K562 (cell line): ENCODE results near the gene INSR. TPM values are rescaled to one million over a fixed set of nuclear protein-coding genes. Genes with fewer than 3 reads are reported as not detected.

ENCODE experiments used
- ATAC-seq: fragments of 200-7000 bp; cut with Tn5 transposase; 3 replicates; pipeline ENCODE4 v1.9.1; 2020; ENCODE audit warnings: moderate library complexity
- BruUV-seq: library from RNA; stranded (reverse); fragments of 400-500 nt; replicated peaks from 2 replicates; lab custom pipeline; 2021; lab: Mats Ljungman, UMichigan
- CTCF ChIA-PET: fragments of 300-600 bp; formaldehyde crosslinking; extraction: SDS; loops from one replicate; lab custom pipeline; 2021; ENCODE audit warnings: low intra/inter-chr PET ratio; lab: Yijun Ruan, JAX
- POLR2A ChIA-PET: fragments of 300-600, 350-650 bp; sonication (Branson Sonifier 250); formaldehyde crosslinking; extraction: SDS; loops from one replicate; lab custom pipeline; 2021; ENCODE audit warnings: antibody characterized with exemption, inconsistent platforms; lab: Yijun Ruan, JAX
- DNase-seq, 4 experiments: peaks; one replicate each; pipeline versions ENCODE4 v3.0.0 to v3.0.0-alpha.2; 2011 to 2018; ENCODE audit warnings: low spot score in 3 of 4, mixed read lengths in 3 of 4; ENCODE audit errors: extremely low read depth in 1 of 4
- FAIRE-seq: peaks from 2 replicates; lab custom pipeline; 2011; peaks lifted over from hg19 to GRCh38; lab: Jason Lieb, UNC
- H2AFZ ChIP-seq: 2 replicates; pipeline ENCODE4 v1.6.0; 2011; ENCODE audit warnings: low read depth, low read length, control low read depth, inconsistent platforms
- H3K27ac ChIP-seq: fragments of 200-600 bp; 3 replicates; pipeline ENCODE4 v1.8.0; 2011; ENCODE audit warnings: low read depth, mild to moderate bottlenecking, control low read depth, inconsistent platforms, low read length, moderate library complexity, mixed read lengths; ENCODE audit errors: extremely low read depth
- H3K27me3 ChIP-seq, 2 experiments: fragments of 300-600 bp in 1 of 2; 2 replicates in 1 of 2; 3 replicates in 1 of 2; pipeline versions ENCODE4 v1.6.0 to v1.8.0; 2011; ENCODE audit warnings: inconsistent platforms in 2 of 2, low read length in 2 of 2, mild to moderate bottlenecking in 1 of 2, mixed read lengths in 1 of 2, moderate library complexity in 1 of 2; ENCODE audit not compliant: control insufficient read depth in 2 of 2, insufficient read depth in 2 of 2
- H3K36me3 ChIP-seq: fragments of 300-600 bp; 3 replicates; pipeline ENCODE4 v1.8.0; 2011; ENCODE audit warnings: mild to moderate bottlenecking, low read length, inconsistent platforms; ENCODE audit not compliant: control insufficient read depth, insufficient read depth
- H3K4me1 ChIP-seq, 2 experiments: fragments of 200-600 bp in 1 of 2; replicated peaks in 1 of 2; 2 replicates in 1 of 2; 3 replicates in 1 of 2; pipeline versions ENCODE4 v1.5.1 to v1.8.0; 2011; ENCODE audit warnings: inconsistent platforms in 2 of 2, low read length in 2 of 2, mild to moderate bottlenecking in 1 of 2, mixed read lengths in 1 of 2, moderate library complexity in 1 of 2; ENCODE audit not compliant: control insufficient read depth in 2 of 2, insufficient read depth in 2 of 2
- H3K4me2 ChIP-seq: 2 replicates; pipeline ENCODE4 v1.6.1; 2011; ENCODE audit warnings: low read length, control low read depth, inconsistent platforms, mixed read lengths; ENCODE audit not compliant: insufficient read depth
- H3K4me3 ChIP-seq: fragments of 200-600 bp; sonication (generic), shearing (Covaris generic); 2 replicates; pipeline ENCODE4 v1.5.1; 2016; ENCODE audit warnings: control low read depth, inconsistent platforms
- H3K79me2 ChIP-seq: fragments of 200-600 bp; 3 replicates; pipeline ENCODE4 v1.8.0; 2011; ENCODE audit warnings: low read length, inconsistent platforms; ENCODE audit not compliant: control insufficient read depth, insufficient read depth
- H3K9ac ChIP-seq, 2 experiments: 2 replicates each; pipeline versions ENCODE4 v1.6.0 to v1.6.1; 2011; ENCODE audit warnings: low read depth in 2 of 2, low read length in 2 of 2, control low read depth in 1 of 2, inconsistent platforms in 1 of 2, mild to moderate bottlenecking in 1 of 2, mixed read lengths in 1 of 2; ENCODE audit not compliant: insufficient read depth in 1 of 2
- H3K9me1 ChIP-seq: one replicate; pipeline ENCODE4 v1.6.0; 2011; ENCODE audit warnings: inconsistent platforms, mild to moderate bottlenecking, low read length, moderate library complexity; ENCODE audit not compliant: control insufficient read depth, insufficient read depth
- H3K9me3 ChIP-seq: replicated peaks from 2 replicates; pipeline ENCODE4 v1.5.1; 2011; ENCODE audit warnings: low read depth, low read length, inconsistent platforms; ENCODE audit not compliant: control insufficient read depth, insufficient read depth
- H4K20me1 ChIP-seq: replicated peaks from 2 replicates; pipeline ENCODE4 v1.6.1; 2011; ENCODE audit warnings: low read length, inconsistent platforms, mixed read lengths; ENCODE audit not compliant: control insufficient read depth, insufficient read depth
- ARID2 ChIP-seq: fragments of 450-650 bp; IDR thresholded peaks from 2 replicates; pipeline ENCODE4 v1.6.1; 2017; ENCODE audit warnings: antibody characterized with exemption, mild to moderate bottlenecking
- DNMT1 ChIP-seq: fragments of 450-650 bp; IDR thresholded peaks from 2 replicates; pipeline ENCODE4 v1.6.1; 2016; ENCODE audit warnings: antibody characterized with exemption, mild to moderate bottlenecking
- EHMT2 ChIP-seq: fragments of 450-650 bp; IDR thresholded peaks from 2 replicates; pipeline ENCODE4 v1.6.1; 2018; ENCODE audit warnings: antibody characterized with exemption
- FOXP1 ChIP-seq: sonication (generic); formaldehyde crosslinking; IDR thresholded peaks from 2 replicates; pipeline ENCODE4 v1.8.0; 2022; ENCODE audit warnings: mild to moderate bottlenecking, missing genetic modification reagents
- HDAC3 ChIP-seq: fragments of 450-650 bp; IDR thresholded peaks from 2 replicates; pipeline ENCODE4 v1.6.1; 2018; ENCODE audit warnings: borderline replicate concordance, mild to moderate bottlenecking, moderate library complexity; ENCODE audit not compliant: partially characterized antibody
- MBD1 ChIP-seq: fragments of 250-450 bp; sonication (Bioruptor Pico); IDR thresholded peaks from 2 replicates; pipeline ENCODE4 v1.8.0; 2022; ENCODE audit warnings: inconsistent platforms
- MEF2D ChIP-seq: conservative IDR thresholded peaks from 2 replicates; pipeline ENCODE4 v1.6.1; 2016; ENCODE audit warnings: low read depth, missing genetic modification characterization, missing compliant biosample characterization
- PHB ChIP-seq: fragments of 250-450 bp; sonication (Bioruptor Pico); IDR thresholded peaks from 2 replicates; pipeline ENCODE4 v1.5.0; 2021
- TEAD4 ChIP-seq, 2 experiments: sonication (generic) in 1 of 2; formaldehyde crosslinking in 1 of 2; IDR thresholded peaks; 2 replicates each; pipeline versions ENCODE4 v1.6.1 to v1.8.0; 2012 to 2022; ENCODE audit warnings: borderline replicate concordance in 1 of 2, inconsistent platforms in 1 of 2, low read length in 1 of 2, mild to moderate bottlenecking in 1 of 2, missing genetic modification reagents in 1 of 2
- ZNF165 ChIP-seq: fragments of 250-450 bp; sonication (Bioruptor Pico); IDR thresholded peaks from 2 replicates; pipeline ENCODE4 v1.4.0; 2020; ENCODE audit warnings: borderline replicate concordance
- ZNF707 ChIP-seq: fragments of 250-450 bp; sonication (Bioruptor Pico); conservative IDR thresholded peaks from 2 replicates; pipeline ENCODE4 v1.8.0; 2022; ENCODE audit warnings: inconsistent platforms, mild to moderate bottlenecking, moderate library complexity
- WGBS: fragments of 100-300 bp; shearing (Covaris generic); methylation state at CpG from one replicate; pipeline ENCODE4 v1.1.6; 2016; ENCODE audit warnings: low coverage, mixed read lengths; ENCODE audit not compliant: insufficient coverage; ENCODE audit errors: missing lambda C conversion rate; 5-methylcytosine and 5-hydroxymethylcytosine counted together
- in situ Hi-C: fragments of 300-500 bp; cut with MboI; formaldehyde crosslinking; loops from 4 replicates; pipeline ENCODE4 v1.15.0; 2018; ENCODE audit warnings: inconsistent platforms, mixed read lengths
- intact Hi-C: fragments of 100-400 bp; cut with micrococcal nuclease; formaldehyde crosslinking; loops from 2 replicates; pipeline ENCODE4 v1.14.2; 2022
- polyA plus RNA-seq, 8 experiments: library from polyadenylated mRNA; depleted of rRNA in 4 of 8; stranded (reverse) in 5 of 8; unstranded in 3 of 8; fragments of >200 nt; fragmentation: Nextera tagmentation in 2 of 8; fragmentation: Illumina TruSeq in 1 of 8; extraction: Ambion mirVana in 2 of 8; extraction: Trizol in 1 of 8; gene quantifications; 2 replicates each; pipeline versions ENCODE4 v1.2.1 to v1.2.3, GENCODE V29; 2011 to 2014; ENCODE audit warnings: inconsistent platforms in 1 of 8, missing spikeins in 1 of 8
- total RNA-seq, 7 experiments: library from RNA; depleted of rRNA in 6 of 7; stranded (reverse); fragments of >200 nt in 6 of 7; fragmentation: Illumina TruSeq in 2 of 7; extraction: Trizol in 2 of 7; gene quantifications; 2 replicates each; pipeline versions ENCODE4 v1.2.1 to v1.2.3, GENCODE V29; 2011 to 2021; ENCODE audit warnings: low replicate concordance in 1 of 7
- TF ChIP-seq, protein P1 (sequence below): fragments of 200-400 bp; formaldehyde crosslinking; IDR thresholded peaks from 2 replicates; pipeline ENCODE4 v1.6.1; 2017; ENCODE audit warnings: mild to moderate bottlenecking, low read depth, low read length, moderate library complexity
- TF ChIP-seq, protein P2 (sequence below), 2 experiments: IDR thresholded peaks; 2 replicates each; pipeline ENCODE4 v1.6.1; 2011; ENCODE audit warnings: borderline replicate concordance in 1 of 2, control low read depth in 1 of 2, low read depth in 1 of 2, low read length in 1 of 2, mild to moderate bottlenecking in 1 of 2, mixed read lengths in 1 of 2, moderate library complexity in 1 of 2; ENCODE audit not compliant: insufficient read depth in 1 of 2, insufficient read length in 1 of 2, poor library complexity in 1 of 2, severe bottlenecking in 1 of 2; ENCODE audit errors: extremely low read depth in 1 of 2
- TF ChIP-seq, protein P3 (sequence below): fragments of 250-450 bp; sonication (Bioruptor Pico); IDR thresholded peaks from 2 replicates; pipeline ENCODE4 v1.8.0; 2021; ENCODE audit warnings: moderate library complexity, mild to moderate bottlenecking, inconsistent platforms

INSR gene
- total and polyA plus RNA-seq, 9 of the 15 experiments (the other 6 are each of a cell fraction or from before 2014, with no cell fraction given) = 0.04 to 0.88 (median 0.41) TPM

GRCh38 chr19:7194566-7194965 lies 99.6 kb downstream of the INSR start:
- CTCF ChIA-PET = no interaction called here
- H3K27ac ChIP-seq = no peak overlapping the region
- no peak overlapping the region for H3K4me2 ChIP-seq
- no peak overlapping the region for H3K9ac ChIP-seq
- 6% methylated on average over 7 of the region's 9 CpGs for WGBS
- FAIRE-seq (no peak), ATAC-seq (no peak), DNase-seq (no peak)
- H3K9me3 ChIP-seq = no peaks in the 10 kb centered on the region
- intact Hi-C loops = no loop called here
- H3K79me2 ChIP-seq = no peaks in the 10 kb centered on the region
- H3K27me3 ChIP-seq = peaks cover 2 to 17% of the 10 kb centered on the region in 2 experiments; a peak in 3 of 5 replicates
- no peaks in the 10 kb centered on the region for H3K36me3 ChIP-seq
- POLR2A ChIA-PET = interaction anchor here (0.6 kb wide), 1 partner anchor 195 kb away, joined by 3 read pairs; no protein-coding TSS in a partner anchor
- H4K20me1 ChIP-seq = 0 out of 2 replicates have a peak, but pooled peaks cover 1% of the 10 kb centered on the region
- peaks cover 2 to 19% of the 10 kb centered on the region in 2 experiments; a peak in 4 of 5 replicates for H3K4me1 ChIP-seq
- no TSS peak for BruUV-seq
- peaks cover 4% of the 10 kb centered on the region for H3K9me1 ChIP-seq
- H2AFZ ChIP-seq = no peak overlapping the region
- TF ChIP-seq ZNF707 (CRISPR knock-in tag) (no peak), EHMT2 (no peak), MEF2D (tag) (no peak), MBD1 (CRISPR knock-in tag) (no peak), ARID2 (no peak), FOXP1 (CRISPR knock-in tag) (no peak), PHB (no peak), TEAD4 (IDR thresholded peaks at IDR 0.05; ENCODE audit: low read length) (no peak), TEAD4 (CRISPR knock-in tag; IDR thresholded peaks at IDR 0.05; ENCODE audit: borderline replicate concordance) (no peak), ZNF165 (CRISPR knock-in tag) (no peak), HDAC3 (no peak), DNMT1 (no peak)
- TF ChIP-seq, protein P1, sequence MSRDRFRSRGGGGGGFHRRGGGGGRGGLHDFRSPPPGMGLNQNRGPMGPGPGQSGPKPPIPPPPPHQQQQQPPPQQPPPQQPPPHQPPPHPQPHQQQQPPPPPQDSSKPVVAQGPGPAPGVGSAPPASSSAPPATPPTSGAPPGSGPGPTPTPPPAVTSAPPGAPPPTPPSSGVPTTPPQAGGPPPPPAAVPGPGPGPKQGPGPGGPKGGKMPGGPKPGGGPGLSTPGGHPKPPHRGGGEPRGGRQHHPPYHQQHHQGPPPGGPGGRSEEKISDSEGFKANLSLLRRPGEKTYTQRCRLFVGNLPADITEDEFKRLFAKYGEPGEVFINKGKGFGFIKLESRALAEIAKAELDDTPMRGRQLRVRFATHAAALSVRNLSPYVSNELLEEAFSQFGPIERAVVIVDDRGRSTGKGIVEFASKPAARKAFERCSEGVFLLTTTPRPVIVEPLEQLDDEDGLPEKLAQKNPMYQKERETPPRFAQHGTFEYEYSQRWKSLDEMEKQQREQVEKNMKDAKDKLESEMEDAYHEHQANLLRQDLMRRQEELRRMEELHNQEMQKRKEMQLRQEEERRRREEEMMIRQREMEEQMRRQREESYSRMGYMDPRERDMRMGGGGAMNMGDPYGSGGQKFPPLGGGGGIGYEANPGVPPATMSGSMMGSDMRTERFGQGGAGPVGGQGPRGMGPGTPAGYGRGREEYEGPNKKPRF = no peak
- TF ChIP-seq, protein P2, sequence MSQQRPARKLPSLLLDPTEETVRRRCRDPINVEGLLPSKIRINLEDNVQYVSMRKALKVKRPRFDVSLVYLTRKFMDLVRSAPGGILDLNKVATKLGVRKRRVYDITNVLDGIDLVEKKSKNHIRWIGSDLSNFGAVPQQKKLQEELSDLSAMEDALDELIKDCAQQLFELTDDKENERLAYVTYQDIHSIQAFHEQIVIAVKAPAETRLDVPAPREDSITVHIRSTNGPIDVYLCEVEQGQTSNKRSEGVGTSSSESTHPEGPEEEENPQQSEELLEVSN (IDR thresholded peaks at IDR 0.05; ENCODE audit: borderline replicate concordance in 1 of 2, extremely low read depth in 1 of 2, insufficient read depth in 1 of 2, insufficient read length in 1 of 2, low read depth in 1 of 2, low read length in 1 of 2, poor library complexity in 1 of 2, severe bottlenecking in 1 of 2) = no peak
- TF ChIP-seq, protein P3, sequence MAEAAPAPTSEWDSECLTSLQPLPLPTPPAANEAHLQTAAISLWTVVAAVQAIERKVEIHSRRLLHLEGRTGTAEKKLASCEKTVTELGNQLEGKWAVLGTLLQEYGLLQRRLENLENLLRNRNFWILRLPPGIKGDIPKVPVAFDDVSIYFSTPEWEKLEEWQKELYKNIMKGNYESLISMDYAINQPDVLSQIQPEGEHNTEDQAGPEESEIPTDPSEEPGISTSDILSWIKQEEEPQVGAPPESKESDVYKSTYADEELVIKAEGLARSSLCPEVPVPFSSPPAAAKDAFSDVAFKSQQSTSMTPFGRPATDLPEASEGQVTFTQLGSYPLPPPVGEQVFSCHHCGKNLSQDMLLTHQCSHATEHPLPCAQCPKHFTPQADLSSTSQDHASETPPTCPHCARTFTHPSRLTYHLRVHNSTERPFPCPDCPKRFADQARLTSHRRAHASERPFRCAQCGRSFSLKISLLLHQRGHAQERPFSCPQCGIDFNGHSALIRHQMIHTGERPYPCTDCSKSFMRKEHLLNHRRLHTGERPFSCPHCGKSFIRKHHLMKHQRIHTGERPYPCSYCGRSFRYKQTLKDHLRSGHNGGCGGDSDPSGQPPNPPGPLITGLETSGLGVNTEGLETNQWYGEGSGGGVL (CRISPR knock-in tag) = no peak
- in situ Hi-C loops = no loop called here
- no peak overlapping the region for H3K4me3 ChIP-seq
